Neural cell (in vitro differentiated cells): ENCODE measurements around the gene SETD2. TPM values are rescaled to one million over a fixed set of nuclear protein-coding genes. Genes with fewer than 3 reads are reported as not detected.
"Not testable (repeated sequence)": the region's sequence is repeated elsewhere in the genome, so short reads cannot be mapped to it uniquely, and the experiment has no call there.

Experiments used
- H2AFZ ChIP-seq: fragments of 200-600, 300-800 bp; sonication (generic), shearing (Covaris generic); 2 replicates; pipeline ENCODE4 v1.6.0; 2014; ENCODE audit warnings: low read depth, mild to moderate bottlenecking, antibody characterized with exemption, low read length, moderate library complexity
- H3F3A ChIP-seq: fragments of 200-600 bp; shearing (Covaris generic); 2 replicates; pipeline ENCODE4 v1.6.1; 2016; ENCODE audit warnings: mild to moderate bottlenecking, moderate library complexity, mixed read lengths, antibody characterized with exemption, low read length; ENCODE audit not compliant: insufficient read depth, poor library complexity, severe bottlenecking
- H3K27ac ChIP-seq: fragments of 200-600, 300-800 bp; sonication (generic), shearing (Covaris generic); 2 replicates; pipeline ENCODE4 v1.5.1; 2014; ENCODE audit warnings: mild to moderate bottlenecking, low read length, moderate library complexity
- H3K27me3 ChIP-seq: fragments of 300-800, 200-600 bp; sonication (generic), shearing (Covaris generic); 2 replicates; pipeline ENCODE4 v1.6.0; 2014; ENCODE audit warnings: mild to moderate bottlenecking, low read depth, low read length, moderate library complexity; ENCODE audit not compliant: insufficient read depth
- H3K36me3 ChIP-seq: fragments of 300-800, 200-600 bp; sonication (generic), shearing (Covaris generic); 2 replicates; pipeline ENCODE4 v1.5.1; 2014; ENCODE audit warnings: mild to moderate bottlenecking, antibody characterized with exemption, low read length, moderate library complexity; ENCODE audit not compliant: insufficient read depth
- H3K4me2 ChIP-seq: fragments of 300-800, 200-600 bp; sonication (generic), shearing (Covaris generic); 2 replicates; pipeline ENCODE4 v1.6.0; 2014; ENCODE audit warnings: mild to moderate bottlenecking, low read length
- H3K4me3 ChIP-seq: fragments of 300-800, 200-600 bp; sonication (generic), shearing (Covaris generic); 2 replicates; pipeline ENCODE4 v1.5.1; 2014; ENCODE audit warnings: mild to moderate bottlenecking, low read length, moderate library complexity
- H3K79me2 ChIP-seq: fragments of 200-600 bp; shearing (Covaris generic); replicated peaks from 2 replicates; pipeline ENCODE4 v1.6.0; 2014; ENCODE audit warnings: mild to moderate bottlenecking, low read length, moderate library complexity; ENCODE audit not compliant: insufficient read depth
- H3K9ac ChIP-seq: fragments of 300-800, 200-600 bp; sonication (generic), shearing (Covaris generic); 2 replicates; pipeline ENCODE4 v1.6.1; 2016; ENCODE audit warnings: mild to moderate bottlenecking, low read length, mixed read lengths
- H3K9me2 ChIP-seq: fragments of 200-600 bp; shearing (Covaris generic); 2 replicates; pipeline ENCODE4 v1.6.1; 2016; ENCODE audit warnings: mild to moderate bottlenecking, low read length, mixed read lengths; ENCODE audit not compliant: insufficient read depth
- H3K9me3 ChIP-seq: fragments of 200-600, 300-800 bp; sonication (generic), shearing (Covaris generic); 2 replicates; pipeline ENCODE4 v1.6.1; 2016; ENCODE audit warnings: mild to moderate bottlenecking, mixed run types, low read length, moderate library complexity, mixed read lengths
- H4K20me1 ChIP-seq: fragments of 200-600 bp; shearing (Covaris generic); 2 replicates; pipeline ENCODE4 v1.6.1; 2016; ENCODE audit warnings: mild to moderate bottlenecking, mixed run types; ENCODE audit not compliant: insufficient read depth
- EP300 ChIP-seq: fragments of 450-650 bp; conservative IDR thresholded peaks from 2 replicates; pipeline ENCODE4 v1.6.1; 2014; ENCODE audit warnings: antibody characterized with exemption, mild to moderate bottlenecking, moderate library complexity; ENCODE audit not compliant: poor library complexity, severe bottlenecking
- EZH2 ChIP-seq: fragments of 200-600, 300-800 bp; shearing (Covaris generic), sonication (generic); IDR thresholded peaks from 2 replicates; pipeline ENCODE4 v1.6.1; 2014; ENCODE audit warnings: antibody characterized with exemption, low read length, borderline replicate concordance, mild to moderate bottlenecking; ENCODE audit not compliant: insufficient read depth, poor library complexity, severe bottlenecking
- MXI1 ChIP-seq: fragments of 450-650 bp; conservative IDR thresholded peaks from 2 replicates; pipeline ENCODE4 v1.6.1; 2014; ENCODE audit warnings: antibody characterized with exemption, mild to moderate bottlenecking; ENCODE audit not compliant: poor library complexity, severe bottlenecking
- POLR2AphosphoS5 ChIP-seq: IDR thresholded peaks from 2 replicates; pipeline ENCODE4 v1.6.1; 2012
- RAD21 ChIP-seq: fragments of 450-650 bp; conservative IDR thresholded peaks from 2 replicates; pipeline ENCODE4 v1.6.1; 2014; ENCODE audit warnings: antibody characterized with exemption, mild to moderate bottlenecking, moderate library complexity
- SMC3 ChIP-seq: fragments of 450-650 bp; conservative IDR thresholded peaks from 2 replicates; pipeline ENCODE4 v1.6.1; 2014; ENCODE audit warnings: antibody characterized with exemption, mild to moderate bottlenecking, moderate library complexity; ENCODE audit not compliant: poor library complexity
- TAF1 ChIP-seq: IDR thresholded peaks from 2 replicates; pipeline ENCODE4 v1.6.1; 2012; ENCODE audit warnings: low read depth
- polyA plus RNA-seq: library from polyadenylated mRNA; depleted of rRNA; stranded (reverse); fragments of >200 nt; gene quantifications from 2 replicates; pipeline ENCODE4 v1.2.3, GENCODE V29; 2014
- TF ChIP-seq, protein P1 (sequence below): IDR thresholded peaks from 2 replicates; pipeline ENCODE4 v1.6.1; 2012; ENCODE audit warnings: borderline replicate concordance
- TF ChIP-seq, protein P2 (sequence below): fragments of 450-650 bp; IDR thresholded peaks from 2 replicates; pipeline ENCODE4 v1.5.1; 2014; ENCODE audit warnings: antibody characterized with exemption, mild to moderate bottlenecking, moderate library complexity; ENCODE audit not compliant: poor library complexity, severe bottlenecking

Gene SETD2
- polyA plus RNA-seq, 1 donor from 2014 or later = 18.4 TPM

DNA sequence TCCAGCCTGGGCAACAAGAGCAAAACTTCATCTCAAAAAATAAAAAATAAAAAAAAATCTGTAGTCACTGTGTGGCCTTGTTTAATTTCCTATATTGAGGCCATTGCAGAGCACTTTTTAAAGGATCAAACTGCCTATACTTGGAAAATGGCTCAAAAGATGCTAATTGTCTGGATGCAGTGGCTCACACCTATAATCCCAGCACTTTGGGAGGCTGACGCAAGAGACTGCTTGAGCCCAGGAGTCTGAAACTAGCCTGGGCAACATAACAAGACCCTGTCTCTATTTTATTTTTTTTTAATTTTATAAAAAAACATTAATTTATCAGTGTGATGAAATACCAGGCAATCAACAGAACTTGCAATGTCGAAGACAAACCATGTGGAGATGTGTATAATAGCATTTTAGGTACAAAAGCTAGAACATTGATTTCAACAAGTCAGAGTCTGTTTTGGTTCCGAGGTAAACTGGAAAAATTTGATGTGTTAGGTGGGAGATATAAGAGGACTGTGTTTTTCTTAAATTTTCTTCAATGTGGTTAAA lies 47.0 kb upstream of the SETD2 start:
- no peaks in the 10 kb centered on the region for H4K20me1 ChIP-seq

DNA sequence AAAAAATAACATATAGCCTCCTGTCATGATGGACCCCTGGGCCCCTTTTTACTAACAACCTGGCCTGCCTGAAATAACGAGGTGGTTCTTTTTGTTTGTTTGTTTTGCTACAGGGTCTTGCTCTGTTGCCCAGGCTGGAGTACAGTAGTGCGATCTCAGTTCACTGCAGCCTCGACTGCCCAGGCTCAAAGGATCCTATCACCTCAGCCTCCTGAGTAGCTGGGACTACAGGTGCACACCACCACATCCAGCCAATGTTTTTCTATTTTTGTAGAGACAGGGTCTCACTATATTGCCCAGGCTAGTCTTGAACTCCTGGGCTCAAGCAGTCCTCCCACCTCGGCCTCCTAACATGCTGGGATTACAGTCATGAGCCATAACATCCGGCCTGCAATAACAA lies 42.1 kb upstream of the SETD2 start:
- not testable (repeated sequence) for H3K9ac ChIP-seq, H4K20me1 ChIP-seq, H3K27me3 ChIP-seq, H3K79me2 ChIP-seq, H3K9me2 ChIP-seq, H3F3A ChIP-seq, H3K9me3 ChIP-seq, H2AFZ ChIP-seq, H3K4me3 ChIP-seq, H3K36me3 ChIP-seq, H3K27ac ChIP-seq, H3K4me2 ChIP-seq

More for the DNA sequence above, 47.0 kb upstream of the SETD2 start:
- Histone ChIP-seq H3K9me3 (no peaks in the 10 kb centered on the region), H3K9ac (no peak overlapping the region), H3K36me3 (no peaks in the 10 kb centered on the region), H3K27me3 (no peaks in the 10 kb centered on the region), H3K27ac (no peak overlapping the region), H3K4me3 (no peak overlapping the region), H3K4me2 (no peak overlapping the region), H3F3A (no peaks in the 10 kb centered on the region), H2AFZ (no peak overlapping the region), H3K9me2 (no peaks in the 10 kb centered on the region), H3K79me2 (no peaks in the 10 kb centered on the region)
- TF ChIP-seq, protein P1, sequence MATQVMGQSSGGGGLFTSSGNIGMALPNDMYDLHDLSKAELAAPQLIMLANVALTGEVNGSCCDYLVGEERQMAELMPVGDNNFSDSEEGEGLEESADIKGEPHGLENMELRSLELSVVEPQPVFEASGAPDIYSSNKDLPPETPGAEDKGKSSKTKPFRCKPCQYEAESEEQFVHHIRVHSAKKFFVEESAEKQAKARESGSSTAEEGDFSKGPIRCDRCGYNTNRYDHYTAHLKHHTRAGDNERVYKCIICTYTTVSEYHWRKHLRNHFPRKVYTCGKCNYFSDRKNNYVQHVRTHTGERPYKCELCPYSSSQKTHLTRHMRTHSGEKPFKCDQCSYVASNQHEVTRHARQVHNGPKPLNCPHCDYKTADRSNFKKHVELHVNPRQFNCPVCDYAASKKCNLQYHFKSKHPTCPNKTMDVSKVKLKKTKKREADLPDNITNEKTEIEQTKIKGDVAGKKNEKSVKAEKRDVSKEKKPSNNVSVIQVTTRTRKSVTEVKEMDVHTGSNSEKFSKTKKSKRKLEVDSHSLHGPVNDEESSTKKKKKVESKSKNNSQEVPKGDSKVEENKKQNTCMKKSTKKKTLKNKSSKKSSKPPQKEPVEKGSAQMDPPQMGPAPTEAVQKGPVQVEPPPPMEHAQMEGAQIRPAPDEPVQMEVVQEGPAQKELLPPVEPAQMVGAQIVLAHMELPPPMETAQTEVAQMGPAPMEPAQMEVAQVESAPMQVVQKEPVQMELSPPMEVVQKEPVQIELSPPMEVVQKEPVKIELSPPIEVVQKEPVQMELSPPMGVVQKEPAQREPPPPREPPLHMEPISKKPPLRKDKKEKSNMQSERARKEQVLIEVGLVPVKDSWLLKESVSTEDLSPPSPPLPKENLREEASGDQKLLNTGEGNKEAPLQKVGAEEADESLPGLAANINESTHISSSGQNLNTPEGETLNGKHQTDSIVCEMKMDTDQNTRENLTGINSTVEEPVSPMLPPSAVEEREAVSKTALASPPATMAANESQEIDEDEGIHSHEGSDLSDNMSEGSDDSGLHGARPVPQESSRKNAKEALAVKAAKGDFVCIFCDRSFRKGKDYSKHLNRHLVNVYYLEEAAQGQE = no peak
- TF ChIP-seq TAF1 = no peak
- TF ChIP-seq, protein P2, sequence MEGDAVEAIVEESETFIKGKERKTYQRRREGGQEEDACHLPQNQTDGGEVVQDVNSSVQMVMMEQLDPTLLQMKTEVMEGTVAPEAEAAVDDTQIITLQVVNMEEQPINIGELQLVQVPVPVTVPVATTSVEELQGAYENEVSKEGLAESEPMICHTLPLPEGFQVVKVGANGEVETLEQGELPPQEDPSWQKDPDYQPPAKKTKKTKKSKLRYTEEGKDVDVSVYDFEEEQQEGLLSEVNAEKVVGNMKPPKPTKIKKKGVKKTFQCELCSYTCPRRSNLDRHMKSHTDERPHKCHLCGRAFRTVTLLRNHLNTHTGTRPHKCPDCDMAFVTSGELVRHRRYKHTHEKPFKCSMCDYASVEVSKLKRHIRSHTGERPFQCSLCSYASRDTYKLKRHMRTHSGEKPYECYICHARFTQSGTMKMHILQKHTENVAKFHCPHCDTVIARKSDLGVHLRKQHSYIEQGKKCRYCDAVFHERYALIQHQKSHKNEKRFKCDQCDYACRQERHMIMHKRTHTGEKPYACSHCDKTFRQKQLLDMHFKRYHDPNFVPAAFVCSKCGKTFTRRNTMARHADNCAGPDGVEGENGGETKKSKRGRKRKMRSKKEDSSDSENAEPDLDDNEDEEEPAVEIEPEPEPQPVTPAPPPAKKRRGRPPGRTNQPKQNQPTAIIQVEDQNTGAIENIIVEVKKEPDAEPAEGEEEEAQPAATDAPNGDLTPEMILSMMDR = no peak
- TF ChIP-seq RAD21 = no peak
- no peak for TF ChIP-seq MXI1
- no peak for TF ChIP-seq EZH2
- TF ChIP-seq POLR2AphosphoS5 = no peak
- no peak for TF ChIP-seq EP300
- no peak for TF ChIP-seq SMC3

DNA sequence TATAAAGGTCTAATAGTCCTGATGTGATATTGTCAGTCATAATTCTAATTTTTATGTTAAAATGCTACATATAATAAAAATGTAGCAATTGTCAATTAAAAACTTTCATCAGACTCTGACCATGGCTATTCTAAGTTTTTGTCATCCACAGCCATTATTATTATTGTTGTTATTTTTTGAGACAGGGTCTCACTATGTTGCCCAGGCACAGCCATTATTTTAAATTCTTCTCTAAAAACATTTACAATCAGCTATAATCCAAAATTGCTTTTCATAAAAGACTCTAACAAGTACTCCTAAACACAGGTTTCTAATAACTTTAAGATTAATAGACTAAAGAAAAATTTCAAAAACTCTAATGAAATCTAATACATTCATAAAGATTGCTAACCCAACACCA lies 41.0 kb upstream of the SETD2 start:
- no peak for TF ChIP-seq TAF1
- no peak for TF ChIP-seq EZH2
- TF ChIP-seq MXI1 = no peak
- TF ChIP-seq SMC3 = no peak
- TF ChIP-seq EP300 = no peak
- TF ChIP-seq, protein P1 = no peak
- no peak for TF ChIP-seq POLR2AphosphoS5
- TF ChIP-seq, protein P2 = no peak
- TF ChIP-seq RAD21 = no peak
- Histone ChIP-seq H3K4me2 (no peak overlapping the region), H3K4me3 (no peak overlapping the region), H3K9ac (no peak overlapping the region), H3K36me3 (no peaks in the 10 kb centered on the region), H4K20me1 (no peaks in the 10 kb centered on the region), H3K79me2 (no peaks in the 10 kb centered on the region), H3K27me3 (no peaks in the 10 kb centered on the region), H3K9me2 (no peaks in the 10 kb centered on the region), H3K9me3 (no peaks in the 10 kb centered on the region), H2AFZ (no peak overlapping the region), H3F3A (no peaks in the 10 kb centered on the region), H3K27ac (no peak overlapping the region)
